Stimulated activated naive CD4-positive, alpha-beta T cell (primary cell): Measurements from ENCODE around the gene TRIP13.

Experiments used
- DNase-seq, 6 experiments: peaks; one replicate each; lab custom pipeline; 2025; lab: John Stamatoyannopoulos, UW

Gene TRIP13

GRCh38 chr5:855771-856530 is 36.7 kb upstream of the TRIP13 start:
- no peak for DNase-seq

DNA sequence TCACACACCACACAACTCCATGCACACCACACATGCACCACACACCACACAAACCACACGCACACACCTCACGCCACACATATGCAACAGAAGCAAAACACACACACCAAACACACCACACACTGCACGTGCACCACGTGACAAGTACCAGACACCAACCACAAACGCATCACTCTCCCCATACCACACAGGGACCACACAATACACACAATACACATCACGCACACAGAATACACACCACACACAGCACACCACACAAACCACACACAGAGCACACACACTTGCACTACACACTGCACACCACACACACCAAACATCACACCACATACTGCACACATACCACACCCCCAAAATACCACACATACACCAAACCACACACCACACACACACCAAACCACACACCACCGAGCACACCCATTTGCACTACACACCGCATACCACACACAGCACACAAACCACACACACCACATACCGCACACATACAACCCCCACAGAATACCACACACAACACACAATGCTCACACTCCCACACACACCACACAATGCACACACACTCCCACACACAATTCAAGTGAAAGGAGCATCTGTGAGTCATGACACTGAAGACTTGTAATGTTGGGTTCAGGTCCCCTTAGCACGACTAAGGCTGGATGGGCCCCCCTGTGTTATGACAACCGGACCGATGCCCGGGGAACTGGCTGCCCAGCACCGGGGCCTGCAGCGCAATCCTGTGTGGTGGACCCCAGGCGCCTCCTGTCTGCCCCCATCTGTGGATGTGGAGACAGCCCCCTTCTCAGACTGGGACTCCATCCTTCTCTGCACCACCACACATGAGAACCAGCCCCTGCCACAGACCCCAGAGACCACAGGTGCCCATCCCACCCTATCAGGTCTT is 35.9 kb upstream of the TRIP13 start:
- no peak for DNase-seq

GRCh38 chr5:858726-859125 is 34.0 kb upstream of the TRIP13 start:
- DNase-seq, result no peak

DNA sequence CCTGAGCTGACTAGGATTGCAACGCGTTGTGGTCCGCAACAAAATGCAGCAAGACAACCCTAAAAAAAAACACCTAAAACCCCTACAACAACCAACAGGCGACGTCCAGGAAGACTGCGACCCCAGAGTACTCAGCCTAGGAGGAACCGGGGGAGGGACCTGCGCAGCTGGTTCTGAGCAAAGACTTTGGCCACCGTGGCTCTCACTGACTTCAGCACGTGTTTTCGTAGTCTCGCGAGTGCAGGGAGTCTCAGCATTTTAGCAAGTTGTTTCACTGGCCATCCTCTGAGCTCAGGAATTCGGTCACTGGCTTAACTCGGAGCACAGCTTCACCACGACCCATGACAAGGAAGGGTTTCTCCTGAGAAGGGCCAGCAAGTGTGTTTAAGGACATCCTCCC is 33.3 kb upstream of the TRIP13 start:
- DNase-seq, result no peak

DNA sequence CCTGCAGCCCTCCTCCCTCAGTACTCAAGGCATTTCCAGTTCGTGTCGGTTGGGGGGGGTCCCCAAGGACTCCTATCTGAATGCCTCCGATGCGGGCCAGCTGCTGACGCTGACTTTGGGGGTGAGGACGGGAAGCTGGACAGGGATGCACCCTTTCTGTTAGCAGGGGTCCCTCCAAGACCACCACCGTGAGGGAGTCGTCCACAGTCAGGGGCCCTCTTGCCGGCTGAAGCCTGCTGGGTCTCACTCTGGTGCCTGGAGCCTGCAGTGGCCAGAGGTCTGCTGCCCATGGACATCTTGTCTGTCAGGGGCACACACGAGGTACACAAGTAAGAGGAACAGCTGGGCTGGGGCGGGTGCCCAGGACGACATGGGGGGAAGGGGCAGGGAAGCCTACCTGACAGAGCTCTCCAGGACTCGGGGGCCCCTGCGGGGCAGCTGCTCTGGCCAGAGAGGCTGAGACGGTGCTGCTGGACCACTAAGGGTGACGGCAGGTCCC is 32.8 kb upstream of the TRIP13 start:
- DNase-seq, result no peak

- DNase-seq, result no peak
Observed at GRCh38 chr5:860506-861150, 32.1 kb upstream of the TRIP13 start.

DNA sequence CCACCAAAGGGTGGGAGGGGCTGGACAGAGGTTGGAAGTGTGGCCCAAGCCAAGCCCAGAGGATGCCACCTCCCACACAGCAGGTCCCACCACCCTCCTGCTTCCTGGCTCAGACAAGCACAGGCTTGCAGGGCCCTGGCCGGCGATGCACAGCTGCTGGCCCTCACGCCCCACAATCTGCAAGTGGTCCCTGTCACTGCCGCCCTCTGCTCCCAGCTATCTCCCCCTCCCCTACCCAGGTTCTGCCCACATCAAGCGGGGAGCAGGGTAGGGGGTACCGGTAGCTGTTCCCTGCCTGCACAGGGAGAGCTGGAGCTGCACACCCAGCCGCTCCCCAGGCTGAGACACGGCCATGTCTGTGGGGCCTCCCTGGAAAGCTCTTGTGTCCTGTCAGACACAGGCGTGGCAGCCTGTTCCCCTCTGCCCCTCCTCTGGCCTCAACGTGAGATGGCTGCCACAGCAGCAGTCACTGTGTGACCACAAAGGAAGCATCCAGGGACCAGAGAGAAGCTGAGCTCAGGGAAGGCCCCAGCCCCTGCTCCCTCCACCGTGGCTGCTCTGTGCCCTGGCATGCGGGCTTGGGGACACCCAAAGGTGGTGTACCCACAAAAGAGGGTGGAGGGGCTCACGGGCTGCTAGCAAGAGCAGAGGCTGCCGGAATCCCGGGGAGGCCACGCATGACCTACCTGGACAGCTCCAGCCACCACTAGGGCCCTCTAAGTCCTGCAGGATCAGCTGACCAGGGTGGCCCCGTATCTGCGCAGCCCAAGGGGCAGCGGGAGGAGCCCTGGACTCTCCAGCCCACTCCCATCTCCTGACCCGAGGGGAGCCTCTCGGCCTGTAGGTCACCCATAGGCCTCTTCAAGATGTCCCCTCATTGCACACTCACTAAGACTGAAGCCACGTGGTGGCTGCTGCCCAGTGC is 31.0 kb upstream of the TRIP13 start:
- no peak for DNase-seq

DNA sequence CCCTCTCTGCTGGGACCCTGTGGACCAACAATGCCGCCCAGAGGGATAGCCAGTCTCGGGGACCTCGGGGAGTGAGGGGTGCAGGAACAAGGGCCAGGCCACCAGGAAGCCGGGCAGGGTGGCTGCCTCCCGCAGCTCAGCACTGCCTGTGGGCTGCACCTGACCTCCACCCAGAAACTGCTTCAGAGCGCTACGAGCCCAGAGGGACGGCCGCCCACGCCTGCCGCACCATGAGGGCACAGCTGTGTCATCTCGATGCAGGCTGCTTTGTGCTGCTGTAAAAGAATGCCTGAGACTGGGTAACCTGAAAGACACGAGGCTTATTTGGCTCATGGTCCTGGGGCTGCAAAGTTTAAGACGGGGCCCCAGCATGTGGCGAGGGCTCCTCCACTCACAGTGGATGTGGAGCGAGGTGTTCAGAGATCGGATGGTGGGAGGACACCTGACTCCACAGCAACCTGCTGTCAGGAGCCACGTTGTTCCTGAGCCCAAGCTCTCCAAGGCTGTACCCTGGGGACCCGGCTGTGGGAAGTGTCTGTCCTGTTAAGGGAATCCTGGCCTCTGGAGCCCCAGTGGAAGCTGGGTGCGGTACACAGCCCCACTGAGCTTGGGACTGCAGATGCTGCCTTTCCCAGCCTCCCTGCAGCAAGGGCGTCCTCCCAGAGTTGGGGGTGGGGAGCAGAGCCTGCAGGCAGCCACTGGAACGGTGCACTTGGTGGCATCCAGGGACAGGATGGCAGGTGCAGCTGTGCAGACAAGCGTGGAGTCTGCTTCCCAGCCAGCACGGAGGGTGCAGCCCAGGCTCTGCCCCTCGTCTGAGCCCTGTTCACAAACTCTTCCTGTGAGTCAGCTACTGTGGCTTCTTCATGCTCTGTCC is 30.1 kb upstream of the TRIP13 start:
- no peak for DNase-seq

DNA sequence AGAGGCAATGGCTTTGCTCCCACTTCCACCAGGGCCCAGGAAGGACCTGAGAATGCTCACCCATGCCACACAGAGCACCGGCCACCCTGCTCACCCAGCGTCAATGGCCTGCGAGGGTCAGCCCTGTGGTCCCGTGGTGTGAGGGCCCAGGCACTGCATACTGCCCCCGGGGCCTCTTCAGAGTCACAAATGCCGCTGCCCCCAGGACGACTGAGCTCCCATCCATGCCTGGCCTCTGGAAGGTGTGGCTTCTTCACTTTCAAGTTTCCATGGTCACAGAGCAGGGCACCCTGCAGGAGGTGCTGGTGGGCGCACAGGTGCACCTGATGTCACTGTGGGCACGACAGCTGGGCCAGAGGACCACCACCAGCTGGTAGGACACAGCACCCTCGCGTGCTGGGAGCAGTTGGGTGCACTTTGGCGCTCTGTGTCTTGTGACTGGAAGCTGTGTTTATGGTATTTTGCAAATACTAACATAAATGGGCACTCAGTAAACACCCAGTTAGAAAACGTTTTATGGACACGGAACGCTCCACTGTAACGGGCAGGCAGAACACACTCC is 29.4 kb upstream of the TRIP13 start:
- DNase-seq, result no peak

- DNase-seq, result no peak
Observed at GRCh38 chr5:864492-865167, 28.1 kb upstream of the TRIP13 start.

GRCh38 chr5:865168-865521 is 27.5 kb upstream of the TRIP13 start:
- DNase-seq, result no peak

- DNase-seq, result no peak
Observed at GRCh38 chr5:865771-866170, 26.9 kb upstream of the TRIP13 start.

GRCh38 chr5:867300-867870 is 25.3 kb upstream of the TRIP13 start:
- DNase-seq, result no peak

GRCh38 chr5:868428-869135 is 24.1 kb upstream of the TRIP13 start:
- no peak for DNase-seq

DNA sequence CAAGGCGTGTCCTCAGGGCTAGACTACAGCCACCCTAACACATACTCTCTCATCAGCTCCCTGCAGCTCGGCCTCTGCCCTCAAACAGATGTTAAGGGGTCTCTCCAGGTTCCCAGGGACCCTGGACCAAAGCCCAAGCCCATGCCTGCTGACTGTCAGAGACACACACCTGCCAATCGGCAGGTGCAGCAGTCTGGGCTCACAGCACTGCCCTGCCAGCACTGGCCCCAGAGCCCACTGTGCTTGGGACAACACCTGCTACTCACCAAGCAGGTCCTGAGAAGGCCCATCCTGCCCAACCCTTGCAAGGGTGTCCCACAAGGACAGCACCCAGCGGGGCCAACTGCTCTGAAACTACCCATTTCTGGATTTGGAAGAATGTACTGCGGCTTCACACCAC is 21.7 kb upstream of the TRIP13 start:
- DNase-seq, result no peak

DNA sequence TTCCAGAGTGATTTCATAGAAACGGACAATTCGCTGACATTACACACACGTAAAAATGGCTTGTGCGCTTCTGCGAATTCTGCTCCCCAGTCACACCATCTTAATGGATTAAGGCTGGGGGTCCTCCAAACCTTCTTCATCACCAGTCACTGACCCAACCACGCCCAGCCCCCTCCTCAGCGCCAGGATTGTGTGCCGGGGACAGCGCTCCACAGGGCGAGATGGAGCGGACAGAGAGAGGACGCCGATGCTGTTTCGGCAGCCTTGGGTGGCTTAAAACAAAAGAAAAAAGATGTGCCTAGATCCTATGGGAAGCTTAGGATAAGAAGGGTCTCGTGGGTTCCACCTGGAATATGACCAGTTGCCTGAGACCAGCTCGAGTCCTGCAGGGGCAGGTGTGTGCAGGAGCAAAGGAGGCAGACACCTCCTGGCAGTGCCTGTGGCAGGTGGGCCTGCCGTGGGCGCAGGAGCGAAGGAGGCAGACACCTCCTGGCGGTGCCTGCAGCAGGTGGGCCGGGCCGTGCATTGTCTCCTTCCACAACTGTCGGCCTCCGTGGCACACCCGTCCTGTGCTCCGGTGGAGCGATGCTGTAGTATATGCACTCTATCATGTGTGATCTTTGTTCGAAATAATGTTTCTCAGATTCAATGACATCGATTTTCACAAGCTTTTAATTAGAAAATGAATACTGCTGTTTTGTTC is 20.9 kb upstream of the TRIP13 start:
- no peak for DNase-seq

- no peak for DNase-seq
Observed at GRCh38 chr5:872301-872700, 20.4 kb upstream of the TRIP13 start.

- no peak for DNase-seq
Observed at GRCh38 chr5:873328-873727, 19.4 kb upstream of the TRIP13 start.
